ENCODE data around the gene TACR1. TPM values are rescaled to one million over a fixed set of nuclear protein-coding genes. Genes with fewer than 3 reads are reported as not detected.

The TACR1 gene
- total and polyA plus RNA-seq, 2 of the 8 experiments (the other 6 are each of a cell fraction or from before 2014, with no cell fraction given): 0.09 to 0.37 TPM

- Histone ChIP-seq H3K14ac (ENCODE audit: insufficient read length) (no peak overlapping the region), H3K56ac (replicated peaks; ENCODE audit: insufficient read length, low read depth, low read length) (no peak overlapping the region), H2BK20ac (ENCODE audit: low read length) (no peak overlapping the region), H3K23ac (ENCODE audit: insufficient read length) (no peak overlapping the region), H4K5ac (ENCODE audit: insufficient read length, low read depth, low read length) (no peak overlapping the region), H3K4ac (replicated peaks; ENCODE audit: insufficient read length, low read depth, low read length) (no peak overlapping the region), H4K8ac (ENCODE audit: extremely low read depth, insufficient read depth, low read length) (no peak overlapping the region), H3K79me1 (ENCODE audit: low read depth, low read length) (no peaks in the 10 kb centered on the region), H2BK120ac (replicated peaks; ENCODE audit: low read depth, low read length) (no peak overlapping the region), H2AFZ (ENCODE audit: low read length) (no peak overlapping the region), H2AK5ac (ENCODE audit: low read depth, low read length) (no peak overlapping the region), H2BK5ac (ENCODE audit: low read depth, low read length) (no peak overlapping the region), H3K27me3 (replicated peaks in 1 of 4; ENCODE audit: control insufficient read depth in 3 of 4, extremely low read depth in 1 of 4, insufficient read depth in 3 of 4, low read length in 3 of 4) (no peaks in the 10 kb centered on the region), H3K9ac (replicated peaks in 1 of 4; ENCODE audit: extremely low read depth in 1 of 4, low read depth in 3 of 4, low read length in 3 of 4) (no peak overlapping the region), H3K4me3 (ENCODE audit: extremely low read depth in 1 of 4, insufficient read depth in 2 of 4, low read depth in 3 of 4, low read length in 4 of 4) (no peak overlapping the region), H3K9me3 (ENCODE audit: insufficient read depth in 2 of 2, low read depth in 1 of 2, low read length in 1 of 2) (no peaks in the 10 kb centered on the region), H3K4me2 (ENCODE audit: insufficient read depth in 1 of 2, low read depth in 2 of 2, low read length in 2 of 2) (no peak overlapping the region), H3K23me2 (ENCODE audit: low read depth, low read length) (no peaks in the 10 kb centered on the region; the same call in 1 of the 2 replicates), H4K20me1 (replicated peaks in 1 of 2; ENCODE audit: control insufficient read depth in 1 of 2, insufficient read depth in 2 of 2, low read length in 2 of 2) (no peaks in the 10 kb centered on the region), H3K27ac (ENCODE audit: low read depth, low read length) (no peak overlapping the region), H2BK12ac (ENCODE audit: low read depth, low read length) (no peak overlapping the region), H4K91ac (replicated peaks; ENCODE audit: insufficient read length, low read length) (no peak overlapping the region), H3K36me3 (ENCODE audit: control insufficient read depth in 2 of 4, insufficient read depth in 4 of 4, low read length in 3 of 4) (no peaks in the 10 kb centered on the region), H3K18ac (ENCODE audit: extremely low read depth, low read length) (no peak overlapping the region), H2BK15ac (ENCODE audit: low read length) (no peak overlapping the region), H3K4me1 (replicated peaks in 1 of 4; ENCODE audit: control insufficient read depth in 3 of 4, insufficient read depth in 4 of 4, low read length in 3 of 4) (no peaks in the 10 kb centered on the region), H3K79me2 (ENCODE audit: control insufficient read depth in 1 of 2, insufficient read depth in 2 of 2, low read length in 2 of 2) (no peaks in the 10 kb centered on the region)
- FAIRE-seq: no peak
- 98% methylated on average over 2 of the region's 2 CpGs; no CpG with 5 or more reads in 1 of the 2 experiments for WGBS, 2 experiments (ENCODE audit: extremely low coverage in 1 of 2, insufficient coverage in 1 of 2, insufficient read length in 1 of 2, insufficient replicate concordance in 2 of 2, low coverage in 1 of 2, low lambda C conversion rate in 2 of 2, missing lambda C conversion rate in 1 of 2)
- ChIA-PET CTCF (ENCODE audit: partially characterized antibody) (interaction anchor here (0.5 to 4.0 kb wide), 3 partner anchors 10 to 421 kb away, joined by 3 to 21 read pairs (median 15); no protein-coding TSS in a partner anchor), POLR2A (ENCODE audit: partially characterized antibody) (no interaction called here)
- DNase-seq (ENCODE audit: low read depth in 1 of 2, low spot score in 2 of 2): no peak
- no peak for TF ChIP-seq SP1 (IDR thresholded peaks at IDR 0.05; ENCODE audit: low read depth, low read length)
These were observed 155.0 kb downstream of the TACR1 start for GRCh38 chr2:75044291-75044690.

All from H1 (cell line).